Lower leg skin (tissue), 4 donors: ENCODE results near the gene TRIO. TPM values are rescaled to one million over a fixed set of nuclear protein-coding genes. Genes with fewer than 3 reads are reported as not detected.

Experiments
- DNase-seq, 2 donors: peaks; one replicate each; pipeline ENCODE4 v3.0.0-alpha.2; 2019; ENCODE audit warnings: low spot score in 2 of 2
- H3K4me3 ChIP-seq: fragments of 200-600 bp; sonication (generic); 2 replicates; pipeline ENCODE4 v1.5.1; 2017; ENCODE audit warnings: mild to moderate bottlenecking, low read depth; ENCODE audit not compliant: poor library complexity, severe bottlenecking
- POLR2A ChIP-seq, 2 donors: fragments of 450-650 bp; IDR thresholded peaks; one replicate each; pipeline ENCODE4 v1.6.1; 2016 to 2017; ENCODE audit warnings: antibody characterized with exemption in 2 of 2, mild to moderate bottlenecking in 1 of 2, moderate library complexity in 1 of 2
- WGBS, 2 donors: methylation state at CpG; one replicate each; pipeline ENCODE4 v1.1.5; 2018; 5-methylcytosine and 5-hydroxymethylcytosine counted together
- intact Hi-C: fragments of 100-400 bp; cut with DNase I; formaldehyde crosslinking; loops from one replicate; pipeline ENCODE4 v1.15.0; 2023; ENCODE audit warnings: low total_unique reads
- total RNA-seq, 4 donors: library from RNA; depleted of rRNA; stranded (reverse); fragments of >200 nt; gene quantifications; one replicate each; pipeline ENCODE4 v1.1.0, GENCODE V29; 2016
- TF ChIP-seq, protein P1 (sequence below), 3 donors: fragments of 450-650 bp; IDR thresholded peaks; one replicate each; pipeline ENCODE4 v1.5.1; 2016; ENCODE audit warnings: antibody characterized with exemption in 3 of 3, mild to moderate bottlenecking in 3 of 3, moderate library complexity in 2 of 3

The TRIO gene
- total RNA-seq, 4 donors from 2014 or later, result 47.8 to 101 (median 64.5) TPM

DNA sequence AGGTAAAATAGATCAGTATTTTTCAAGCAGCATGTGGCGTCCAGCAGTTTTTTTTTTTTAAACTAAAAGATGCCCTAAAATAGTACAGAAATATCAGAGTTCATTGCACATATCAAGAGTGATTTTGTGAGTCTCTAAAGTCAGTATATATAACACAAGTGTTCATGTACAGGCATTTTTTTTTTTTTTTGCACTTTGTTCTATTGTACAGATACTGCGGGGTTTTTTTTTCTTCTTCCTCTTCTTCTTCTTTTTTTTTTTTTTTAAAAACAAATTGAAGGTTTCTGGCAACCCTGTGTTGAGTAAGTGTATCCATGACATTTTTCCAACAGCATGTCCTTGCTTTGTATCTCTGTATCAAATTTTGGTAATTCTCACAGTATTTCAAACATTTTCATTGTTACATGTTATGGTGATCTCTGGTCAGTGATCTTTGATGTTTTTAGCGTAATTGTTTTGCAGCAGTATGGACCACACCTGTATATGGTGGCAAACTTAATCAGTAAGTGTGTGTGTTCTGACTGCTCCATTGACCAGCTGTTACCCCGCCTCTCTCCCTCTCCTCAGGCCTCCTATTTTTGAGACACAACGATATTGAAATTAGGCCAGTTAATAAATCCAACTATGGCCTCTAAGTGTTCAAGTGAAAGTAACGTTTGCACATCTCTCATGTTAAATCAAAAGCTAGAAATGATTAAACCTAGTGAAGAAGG is 76.8 kb downstream of the TRIO start:
- DNase-seq, result no peak
- TF ChIP-seq POLR2A (IDR thresholded peaks at IDR 0.05), result no peak
- TF ChIP-seq, protein P1, sequence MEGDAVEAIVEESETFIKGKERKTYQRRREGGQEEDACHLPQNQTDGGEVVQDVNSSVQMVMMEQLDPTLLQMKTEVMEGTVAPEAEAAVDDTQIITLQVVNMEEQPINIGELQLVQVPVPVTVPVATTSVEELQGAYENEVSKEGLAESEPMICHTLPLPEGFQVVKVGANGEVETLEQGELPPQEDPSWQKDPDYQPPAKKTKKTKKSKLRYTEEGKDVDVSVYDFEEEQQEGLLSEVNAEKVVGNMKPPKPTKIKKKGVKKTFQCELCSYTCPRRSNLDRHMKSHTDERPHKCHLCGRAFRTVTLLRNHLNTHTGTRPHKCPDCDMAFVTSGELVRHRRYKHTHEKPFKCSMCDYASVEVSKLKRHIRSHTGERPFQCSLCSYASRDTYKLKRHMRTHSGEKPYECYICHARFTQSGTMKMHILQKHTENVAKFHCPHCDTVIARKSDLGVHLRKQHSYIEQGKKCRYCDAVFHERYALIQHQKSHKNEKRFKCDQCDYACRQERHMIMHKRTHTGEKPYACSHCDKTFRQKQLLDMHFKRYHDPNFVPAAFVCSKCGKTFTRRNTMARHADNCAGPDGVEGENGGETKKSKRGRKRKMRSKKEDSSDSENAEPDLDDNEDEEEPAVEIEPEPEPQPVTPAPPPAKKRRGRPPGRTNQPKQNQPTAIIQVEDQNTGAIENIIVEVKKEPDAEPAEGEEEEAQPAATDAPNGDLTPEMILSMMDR (IDR thresholded peaks at IDR 0.05), result no peak
- 69 to 81% methylated on average over 6 of the region's 6 CpGs for WGBS, 2 donors
- H3K4me3 ChIP-seq, result no peak overlapping the region
- intact Hi-C loops, result no loop called here

DNA sequence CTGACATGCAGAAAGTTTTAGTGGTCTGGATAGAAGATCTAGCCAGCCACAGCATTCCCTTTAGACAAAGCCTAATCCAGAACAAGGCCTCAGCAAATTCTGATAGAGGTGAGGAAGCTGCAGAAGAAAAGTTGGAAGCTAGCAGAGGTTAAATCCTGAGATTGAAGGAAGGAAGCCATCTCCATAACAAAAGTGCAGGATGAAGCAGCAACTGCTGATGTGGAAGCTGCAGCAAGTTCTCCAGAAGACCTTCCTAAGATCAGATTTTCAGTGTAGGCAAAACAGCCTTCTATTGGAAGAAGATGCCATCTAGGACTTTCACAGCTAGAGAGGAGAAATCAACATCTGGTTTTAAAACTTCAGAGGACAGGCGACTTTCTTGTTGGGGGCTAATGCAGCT is 77.5 kb downstream of the TRIO start:
- intact Hi-C loops, result no loop called here
- TF ChIP-seq, protein P1 (IDR thresholded peaks at IDR 0.05), result no peak
- no peak for TF ChIP-seq POLR2A (IDR thresholded peaks at IDR 0.05)
- H3K4me3 ChIP-seq, result no peak overlapping the region
- DNase-seq, result no peak
- WGBS, 2 donors, result 77 to 90% methylated on average over 1 of the region's 1 CpG

DNA sequence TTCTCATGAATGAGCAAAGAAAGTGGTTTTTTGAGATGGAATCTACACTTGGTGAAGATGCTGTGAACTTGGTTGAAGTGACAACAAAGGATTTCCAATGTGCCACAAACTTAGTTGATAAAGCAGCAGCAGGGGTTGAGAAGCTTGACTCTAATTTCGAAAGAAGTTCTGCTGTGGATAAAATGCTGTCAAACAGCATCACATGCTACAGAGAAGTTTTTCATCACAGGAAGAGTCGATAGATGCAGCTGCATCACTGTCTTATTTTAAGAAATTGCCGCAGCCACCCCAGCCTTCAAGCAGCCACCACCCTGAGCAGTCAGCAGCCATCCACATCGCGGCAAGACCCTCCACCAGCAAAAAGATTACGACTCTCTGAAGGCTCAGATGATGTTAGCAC is 78.6 kb downstream of the TRIO start:
- no peak for TF ChIP-seq POLR2A (IDR thresholded peaks at IDR 0.05)
- TF ChIP-seq, protein P1 (IDR thresholded peaks at IDR 0.05), result no peak
- intact Hi-C loops, result no loop called here
- 80 to 81% methylated on average over 6 of the region's 6 CpGs for WGBS, 2 donors
- H3K4me3 ChIP-seq, result no peak overlapping the region
- no peak for DNase-seq

DNA sequence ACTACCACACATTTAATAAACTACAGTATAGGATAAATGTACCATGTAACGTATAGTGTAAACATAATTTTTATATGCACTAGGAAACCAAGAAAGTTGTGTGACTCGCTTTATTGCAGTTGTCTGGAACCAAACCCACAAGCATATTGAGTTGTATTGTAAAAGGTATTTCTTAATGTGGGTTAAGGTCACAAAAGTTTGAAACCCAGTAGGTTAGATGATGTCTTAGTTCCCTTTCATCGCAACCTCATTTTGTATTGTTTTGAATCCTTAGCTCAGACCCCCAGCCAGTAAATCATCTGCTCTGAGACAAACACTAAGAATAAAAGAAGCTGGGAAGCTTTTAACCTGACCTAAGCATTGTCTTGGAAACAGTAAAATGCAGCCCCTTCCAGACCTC is 79.1 kb downstream of the TRIO start:
- TF ChIP-seq POLR2A (IDR thresholded peaks at IDR 0.05), result no peak
- TF ChIP-seq, protein P1 (IDR thresholded peaks at IDR 0.05), result no peak
- no peak for DNase-seq
- intact Hi-C loops, result no loop called here
- 82 to 84% methylated on average over 3 of the region's 3 CpGs for WGBS, 2 donors
- no peak overlapping the region for H3K4me3 ChIP-seq

DNA sequence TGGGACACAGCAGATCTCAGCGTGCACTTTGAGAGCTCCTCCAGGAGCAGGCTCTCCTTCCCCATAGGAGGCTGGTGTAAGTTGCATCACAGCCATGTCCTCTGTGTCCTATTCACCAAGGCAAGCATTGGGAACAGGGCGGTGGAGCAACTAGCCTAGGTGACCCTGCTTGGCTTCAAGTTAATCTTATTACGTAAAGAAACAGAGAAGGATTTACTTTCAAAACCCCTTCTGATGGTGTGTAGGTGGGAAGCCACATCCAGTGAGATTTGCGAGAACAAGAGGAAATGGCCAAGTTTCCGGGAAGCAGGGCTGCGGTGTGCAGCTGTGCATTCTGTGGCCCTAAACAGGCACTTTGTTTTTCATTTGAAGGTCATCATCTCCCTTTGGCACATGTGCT is 80.2 kb downstream of the TRIO start:
- 71 to 78% methylated on average over 6 of the region's 6 CpGs for WGBS, 2 donors
- no peak for TF ChIP-seq POLR2A (IDR thresholded peaks at IDR 0.05)
- TF ChIP-seq, protein P1 (IDR thresholded peaks at IDR 0.05), result no peak
- intact Hi-C loops, result no loop called here
- H3K4me3 ChIP-seq, result no peak overlapping the region
- DNase-seq, result no peak
